BJ (cell line): ENCODE measurements around the gene DRAXIN. TPM values are rescaled to one million over a fixed set of nuclear protein-coding genes. Genes with fewer than 3 reads are reported as not detected.

Experiments
- CTCF ChIA-PET: fragments of 350-600 bp; formaldehyde crosslinking; extraction: SDS; loops from one replicate; lab custom pipeline; 2021; ENCODE audit warnings: antibody characterized with exemption, inconsistent platforms; lab: Yijun Ruan, JAX
- POLR2A ChIA-PET: fragments of 300-600 bp; sonication (Branson Sonifier 250); formaldehyde crosslinking; extraction: SDS; loops from one replicate; lab custom pipeline; 2021; ENCODE audit warnings: antibody characterized with exemption; lab: Charles Lee
- DNase-seq: peaks from one replicate; pipeline ENCODE4 v3.0.0-alpha.2; 2011; ENCODE audit warnings: low read depth
- H3K27me3 ChIP-seq: 2 replicates; pipeline ENCODE4 v1.6.0; 2011; ENCODE audit warnings: low read length; ENCODE audit not compliant: control insufficient read depth, insufficient read depth
- H3K36me3 ChIP-seq: 2 replicates; pipeline ENCODE4 v1.5.1; 2011; ENCODE audit warnings: low read length; ENCODE audit not compliant: control insufficient read depth, insufficient read depth
- H3K4me3 ChIP-seq: 2 replicates; pipeline ENCODE4 v1.5.1; 2011; ENCODE audit warnings: low read depth, mild to moderate bottlenecking, control low read depth, low read length
- CTCF ChIP-seq: IDR thresholded peaks from 2 replicates; pipeline ENCODE4 v1.5.1; 2011; ENCODE audit warnings: low read depth, mild to moderate bottlenecking, control low read depth, inconsistent platforms, low read length, moderate library complexity; ENCODE audit not compliant: insufficient read depth
- polyA plus RNA-seq: library from polyadenylated mRNA; depleted of rRNA; stranded (reverse); fragments of >200 nt; gene quantifications from 2 replicates; pipeline ENCODE4 v1.2.3, GENCODE V29; 2011

The DRAXIN gene
- polyA plus RNA-seq, 1 experiment: 0.01 TPM

DNA sequence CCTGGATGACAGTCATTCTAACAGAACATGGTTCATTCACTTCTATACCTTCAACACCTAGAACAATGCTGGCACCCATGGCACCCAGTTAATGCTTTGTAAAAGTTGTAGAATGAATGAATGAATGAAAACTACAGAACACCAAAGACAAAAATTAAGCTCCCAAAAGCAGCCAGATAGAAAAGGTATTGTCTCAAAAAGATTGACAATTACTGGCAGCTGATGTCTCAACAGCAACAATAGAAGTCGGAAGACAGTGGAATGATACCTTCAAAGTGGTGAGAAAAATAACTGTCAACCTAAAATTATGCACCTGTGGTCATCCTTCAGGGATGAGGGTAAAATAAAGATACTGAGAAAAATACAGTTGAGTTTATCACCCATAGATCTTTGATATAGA lies 65.5 kb downstream of the DRAXIN start:
- peaks cover 8% of the 10 kb centered on the region for H3K27me3 ChIP-seq
- ChIA-PET CTCF (interaction anchor here (0.9 to 1.7 kb wide), 3 partner anchors 8 to 104 kb away, joined by 3 to 4 read pairs (median 4); no protein-coding TSS in a partner anchor), POLR2A (no interaction called here)
- TF ChIP-seq CTCF: no peak
- no peak overlapping the region for H3K4me3 ChIP-seq
- DNase-seq: no peak
- no peaks in the 10 kb centered on the region for H3K36me3 ChIP-seq

DNA sequence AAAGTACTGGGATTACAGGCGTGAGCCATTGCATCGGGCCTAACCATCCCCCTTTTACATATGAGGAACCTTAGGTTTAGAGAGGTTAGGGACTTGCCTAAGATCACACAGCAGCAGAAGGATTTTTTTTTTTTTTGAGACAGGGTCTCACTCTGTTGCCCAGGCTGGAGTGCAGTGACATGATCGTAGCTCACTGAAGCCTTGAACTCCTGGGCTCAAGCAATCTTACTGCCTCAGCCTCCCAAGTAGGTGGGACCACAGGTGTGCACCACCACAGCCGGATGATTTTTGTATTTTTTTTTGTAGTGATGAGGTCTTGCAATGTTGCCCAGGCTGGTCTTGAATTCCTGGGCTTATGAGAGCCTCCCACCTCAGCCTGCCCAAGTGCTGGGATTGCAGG lies 68.3 kb downstream of the DRAXIN start:
- CTCF ChIA-PET: no interaction called here
- POLR2A ChIA-PET: no interaction called here
- Histone ChIP-seq H3K27me3 (peaks cover 8% of the 10 kb centered on the region), H3K36me3 (no peaks in the 10 kb centered on the region), H3K4me3 (no peak overlapping the region)
- DNase-seq: no peak
- TF ChIP-seq CTCF: no peak

- CTCF ChIA-PET: interaction anchor here (1.5 kb wide), 1 partner anchor 9 kb away, joined by 3 read pairs; no protein-coding TSS in a partner anchor
- Histone ChIP-seq H3K27me3 (peaks cover 8% of the 10 kb centered on the region), H3K36me3 (no peaks in the 10 kb centered on the region), H3K4me3 (no peak overlapping the region)
- POLR2A ChIA-PET: no interaction called here
- no peak for TF ChIP-seq CTCF
- DNase-seq: no peak
These were observed 69.8 kb downstream of the DRAXIN start for GRCh38 chr1:11761285-11761684.

DNA sequence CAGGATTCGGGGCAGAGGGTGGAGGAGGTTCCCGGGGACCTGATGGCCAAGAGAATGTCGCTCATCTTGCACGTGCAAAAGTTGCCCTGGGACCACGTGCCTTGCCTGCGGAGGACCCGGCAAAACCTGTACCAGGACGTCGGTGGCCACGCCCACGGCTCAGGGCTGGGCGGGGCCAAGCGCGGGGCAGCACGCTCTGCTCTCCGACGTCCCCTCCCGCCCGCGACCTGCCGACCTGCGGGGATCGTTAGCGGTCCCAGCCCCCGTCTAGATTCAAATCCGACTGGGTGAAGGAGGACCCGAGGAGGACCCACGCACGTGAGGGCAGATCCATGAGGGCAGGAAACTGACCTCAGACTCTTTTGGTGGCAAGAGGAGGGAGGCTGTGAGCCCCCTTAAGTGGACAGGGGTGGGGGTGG lies 70.5 kb downstream of the DRAXIN start, which contains the start of gene C1orf167:
TSS of gene C1orf167 (plus strand) at position 206 of the 419 bp plus-strand sequence. CDS start 2,208 bp downstream, outside the sequence.
- CTCF ChIA-PET: interaction anchor here (1.3 to 1.5 kb wide), 2 partner anchors 8 to 10 kb away, joined by 3 to 4 read pairs; no protein-coding TSS in a partner anchor
- no peaks in the 10 kb centered on the region for H3K36me3 ChIP-seq
- no peak for DNase-seq
- POLR2A ChIA-PET: no interaction called here
- no peak within 1 kb of the TSS for H3K4me3 ChIP-seq
- no peak for TF ChIP-seq CTCF
- H3K27me3 ChIP-seq: peaks cover 5% of the 10 kb centered on the region

- TF ChIP-seq CTCF: no peak
- H3K36me3 ChIP-seq: no peaks in the 10 kb centered on the region
- peaks cover 10% of the 10 kb centered on the region for H3K27me3 ChIP-seq
- CTCF ChIA-PET: interaction anchor here (1.0 kb wide), 1 partner anchor 11 kb away, joined by 3 read pairs; no protein-coding TSS in a partner anchor
- no peak for DNase-seq
- POLR2A ChIA-PET: no interaction called here
- no peak overlapping the region for H3K4me3 ChIP-seq
These were observed 72.6 kb downstream of the DRAXIN start for GRCh38 chr1:11764115-11764514.
